HEK293T (cell line): ENCODE results near the gene CADM2.
A peak's percentile ranks its signal among the peaks of the same experiment; 100 is the strongest.

Source experiments
- CTCF ChIA-PET: fragments of 350-600 bp; formaldehyde crosslinking; extraction: SDS; loops from one replicate; lab custom pipeline; 2021; ENCODE audit warnings: antibody characterized with exemption, inconsistent platforms; lab: Yijun Ruan, JAX
- POLR2A ChIA-PET: fragments of 350-600 bp; formaldehyde crosslinking; extraction: SDS; loops from one replicate; lab custom pipeline; 2020; ENCODE audit warnings: antibody characterized with exemption, inconsistent platforms; lab: Yijun Ruan, JAX
- DNase-seq: peaks from one replicate; pipeline ENCODE4 v3.0.0; 2012; ENCODE audit warnings: mixed read lengths; ENCODE audit errors: extremely low spot score
- ARNT ChIP-seq: fragments of 450-650 bp; IDR thresholded peaks from 2 replicates; pipeline ENCODE4 v1.6.1; 2017; ENCODE audit warnings: mild to moderate bottlenecking
- BHLHE40 ChIP-seq: fragments of 450-650 bp; IDR thresholded peaks from 2 replicates; pipeline ENCODE4 v1.6.1; 2016; ENCODE audit warnings: mild to moderate bottlenecking, moderate library complexity, borderline replicate concordance
- CTBP1 ChIP-seq: fragments of 450-650 bp; IDR thresholded peaks from 2 replicates; pipeline ENCODE4 v1.6.1; 2016; ENCODE audit warnings: borderline replicate concordance
- ELF4 ChIP-seq: fragments of 450-650 bp; IDR thresholded peaks from 2 replicates; pipeline ENCODE4 v1.6.1; 2017; ENCODE audit warnings: antibody characterized with exemption
- FOXA1 ChIP-seq: fragments of 450-650 bp; IDR thresholded peaks from 2 replicates; pipeline ENCODE4 v1.6.1; 2016; ENCODE audit warnings: mild to moderate bottlenecking
- FOXK2 ChIP-seq: fragments of 450-650 bp; IDR thresholded peaks from 2 replicates; pipeline ENCODE4 v1.6.1; 2016; ENCODE audit warnings: mild to moderate bottlenecking
- FOXM1 ChIP-seq: fragments of 450-650 bp; IDR thresholded peaks from 2 replicates; pipeline ENCODE4 v1.6.1; 2017; ENCODE audit warnings: mild to moderate bottlenecking, borderline replicate concordance
- HDGF ChIP-seq: fragments of 450-650 bp; IDR thresholded peaks from 2 replicates; pipeline ENCODE4 v1.6.1; 2017; ENCODE audit warnings: antibody characterized with exemption, borderline replicate concordance
- L3MBTL2 ChIP-seq: fragments of 450-650 bp; conservative IDR thresholded peaks from 2 replicates; pipeline ENCODE4 v1.6.1; 2016; ENCODE audit warnings: mild to moderate bottlenecking
- LEF1 ChIP-seq: fragments of 450-650 bp; IDR thresholded peaks from 2 replicates; pipeline ENCODE4 v1.6.1; 2017; ENCODE audit warnings: mild to moderate bottlenecking, borderline replicate concordance
- NFRKB ChIP-seq: fragments of 450-650 bp; IDR thresholded peaks from 2 replicates; pipeline ENCODE4 v1.6.1; 2016; ENCODE audit warnings: mild to moderate bottlenecking, moderate library complexity
- SP1 ChIP-seq: fragments of 450-650 bp; IDR thresholded peaks from 2 replicates; pipeline ENCODE4 v1.6.1; 2017
- SUZ12 ChIP-seq: fragments of 450-650 bp; IDR thresholded peaks from 2 replicates; pipeline ENCODE4 v1.6.1; 2016; ENCODE audit warnings: mild to moderate bottlenecking
- TARDBP ChIP-seq: fragments of 450-650 bp; IDR thresholded peaks from 2 replicates; pipeline ENCODE4 v1.6.1; 2016
- ZNF384 ChIP-seq: fragments of 450-650 bp; IDR thresholded peaks from 2 replicates; pipeline ENCODE4 v1.6.1; 2016
- TF ChIP-seq, protein P1 (sequence below): fragments of 450-650 bp; IDR thresholded peaks from 2 replicates; pipeline ENCODE4 v1.6.1; 2016

The CADM2 gene

DNA sequence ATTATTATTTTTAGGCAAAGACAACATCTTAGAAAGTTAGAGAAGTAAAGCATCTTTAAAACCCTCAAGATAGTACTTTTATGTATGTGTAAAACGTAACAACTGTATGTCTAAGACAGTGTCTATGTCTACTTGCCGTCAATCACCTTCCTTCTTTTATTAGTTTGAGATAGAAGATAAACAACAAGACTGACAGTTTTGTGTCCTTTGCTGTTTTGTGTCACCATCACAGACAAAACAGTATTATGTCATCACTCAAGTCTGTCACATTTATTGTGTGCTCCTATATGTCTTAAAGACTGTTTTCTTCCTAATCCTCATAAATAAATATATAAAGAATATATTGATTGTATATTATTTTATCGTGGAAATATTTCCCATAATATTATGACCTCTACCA lies 908.3 kb downstream of the CADM2 start:
- ChIA-PET CTCF (no interaction called here), POLR2A (no interaction called here)
- no peak for DNase-seq
- TF ChIP-seq CTBP1 (no peak), FOXM1 (no peak), LEF1 (no peak), BHLHE40 (no peak), HDGF (no peak)
- TF ChIP-seq, protein P1, sequence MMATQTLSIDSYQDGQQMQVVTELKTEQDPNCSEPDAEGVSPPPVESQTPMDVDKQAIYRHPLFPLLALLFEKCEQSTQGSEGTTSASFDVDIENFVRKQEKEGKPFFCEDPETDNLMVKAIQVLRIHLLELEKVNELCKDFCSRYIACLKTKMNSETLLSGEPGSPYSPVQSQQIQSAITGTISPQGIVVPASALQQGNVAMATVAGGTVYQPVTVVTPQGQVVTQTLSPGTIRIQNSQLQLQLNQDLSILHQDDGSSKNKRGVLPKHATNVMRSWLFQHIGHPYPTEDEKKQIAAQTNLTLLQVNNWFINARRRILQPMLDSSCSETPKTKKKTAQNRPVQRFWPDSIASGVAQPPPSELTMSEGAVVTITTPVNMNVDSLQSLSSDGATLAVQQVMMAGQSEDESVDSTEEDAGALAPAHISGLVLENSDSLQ, result peak; percentile 92

- TF ChIP-seq BHLHE40 (no peak), HDGF (no peak), FOXM1 (no peak), LEF1 (no peak), FOXK2 (no peak), SUZ12 (no peak), L3MBTL2 (no peak), SP1 (no peak), ELF4 (no peak), FOXA1 (no peak), TARDBP (no peak), NFRKB (no peak)
- TF ChIP-seq, protein P1, result no peak
- ChIA-PET POLR2A (no interaction called here), CTCF (no interaction called here)
- DNase-seq, result no peak
Measured at GRCh38 chr3:85875589-85875988, 916.8 kb downstream of the CADM2 start.

GRCh38 chr3:85877631-85878030 lies 918.8 kb downstream of the CADM2 start:
- POLR2A ChIA-PET, result no interaction called here
- TF ChIP-seq TARDBP (no peak), ELF4 (no peak), ZNF384 (no peak), FOXA1 (no peak), FOXM1 (no peak)
- CTCF ChIA-PET, result interaction anchor here (0.6 kb wide), 1 partner anchor 32 kb away, joined by 3 read pairs; no protein-coding TSS in a partner anchor
- DNase-seq, result no peak

- no peak for DNase-seq
- CTCF ChIA-PET, result interaction anchor here (0.6 kb wide), 1 partner anchor 656 kb away, joined by 6 read pairs; no protein-coding TSS in a partner anchor
- POLR2A ChIA-PET, result no interaction called here
- no peak for TF ChIP-seq ARNT
- no peak for TF ChIP-seq ELF4
- no peak for TF ChIP-seq HDGF
- no peak for TF ChIP-seq CTBP1
- TF ChIP-seq TARDBP, result no peak
- no peak for TF ChIP-seq NFRKB
- no peak for TF ChIP-seq FOXK2
- no peak for TF ChIP-seq FOXA1
- TF ChIP-seq L3MBTL2, result no peak
- no peak for TF ChIP-seq ZNF384
Measured at GRCh38 chr3:85881833-85882393, 923.1 kb downstream of the CADM2 start.

DNA sequence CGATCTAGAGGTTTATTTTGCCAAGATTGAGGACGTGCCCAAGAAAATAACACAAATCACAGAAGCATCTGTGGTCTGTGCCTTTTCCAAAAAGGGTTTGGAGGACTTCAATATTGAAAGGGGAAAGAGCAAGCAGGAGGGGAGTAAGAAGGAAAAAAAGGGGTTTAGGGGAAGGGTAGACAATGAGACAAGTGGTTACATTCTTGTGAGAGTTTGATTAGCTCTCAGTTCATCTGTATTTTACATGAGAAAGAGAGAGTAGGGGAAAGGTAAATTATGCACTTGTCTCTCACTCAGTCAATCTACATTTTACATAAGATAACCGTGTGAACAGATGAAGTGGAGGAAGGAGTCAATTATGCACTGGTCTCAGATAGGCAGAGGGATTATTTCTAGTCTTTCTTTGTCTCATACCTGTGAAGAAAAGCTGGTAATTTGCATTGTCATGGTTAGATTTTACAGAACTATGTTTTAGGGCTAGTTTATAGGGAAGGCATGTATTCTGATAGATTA lies 931.3 kb downstream of the CADM2 start:
- no peak for TF ChIP-seq TARDBP
- TF ChIP-seq, protein P1, result no peak
- TF ChIP-seq HDGF, result no peak
- no peak for TF ChIP-seq FOXM1
- no peak for TF ChIP-seq CTBP1
- TF ChIP-seq L3MBTL2, result no peak
- TF ChIP-seq LEF1, result no peak
- no peak for TF ChIP-seq BHLHE40
- ChIA-PET POLR2A (no interaction called here), CTCF (no interaction called here)
- DNase-seq, result no peak

GRCh38 chr3:85903434-85903833 lies 944.6 kb downstream of the CADM2 start:
- CTCF ChIA-PET, result no interaction called here
- TF ChIP-seq FOXM1 (no peak), FOXA1 (no peak), ARNT (no peak)
- POLR2A ChIA-PET, result no interaction called here
- no peak for DNase-seq

- CTCF ChIA-PET, result interaction anchor here (0.5 kb wide), 1 partner anchor 316 kb away, joined by 3 read pairs; no protein-coding TSS in a partner anchor
- POLR2A ChIA-PET, result no interaction called here
- TF ChIP-seq SUZ12, result no peak
- no peak for TF ChIP-seq SP1
- no peak for TF ChIP-seq HDGF
- no peak for TF ChIP-seq CTBP1
- no peak for TF ChIP-seq ELF4
- no peak for TF ChIP-seq FOXK2
- TF ChIP-seq BHLHE40, result no peak
- TF ChIP-seq, protein P1, result no peak
- no peak for TF ChIP-seq NFRKB
- TF ChIP-seq ZNF384, result no peak
- no peak for TF ChIP-seq FOXM1
- TF ChIP-seq ARNT, result no peak
- no peak for TF ChIP-seq FOXA1
- TF ChIP-seq TARDBP, result no peak
- TF ChIP-seq L3MBTL2, result no peak
- TF ChIP-seq LEF1, result no peak
- DNase-seq, result no peak
Measured at GRCh38 chr3:85912980-85913379, 954.2 kb downstream of the CADM2 start.
